DMS153 (cell line): ENCODE data around the gene SHANK1.

ENCODE experiments used
- DNase-seq: peaks from one replicate; lab custom pipeline; 2025; lab: John Stamatoyannopoulos, UW

Gene SHANK1

GRCh38 chr19:50728084-50728737 lies 8.6 kb upstream of the SHANK1 start:
- DNase-seq = no peak

GRCh38 chr19:50725911-50726230 lies 6.3 kb upstream of the SHANK1 start:
- no peak for DNase-seq

- DNase-seq = no peak
These were observed 5.8 kb upstream of the SHANK1 start for GRCh38 chr19:50725218-50725910.

- no peak for DNase-seq
These were observed 5.1 kb upstream of the SHANK1 start for GRCh38 chr19:50724522-50725217.

- DNase-seq = no peak
These were observed 4.3 kb upstream of the SHANK1 start for GRCh38 chr19:50723735-50724521.

GRCh38 chr19:50723069-50723468 lies 3.5 kb upstream of the SHANK1 start, which contains the start of gene CLEC11A:
Gene CLEC11A, plus strand, starts transcription at chr19:50723364. Its CDS starts 162 bp downstream, at chr19:50723526.
- no peak for DNase-seq

- DNase-seq = no peak
These were observed 2.8 kb upstream of the SHANK1 start for GRCh38 chr19:50722201-50723013.

GRCh38 chr19:50721441-50722137 lies 2.0 kb upstream of the SHANK1 start:
- no peak for DNase-seq

- DNase-seq = no peak
These were observed 1.3 kb upstream of the SHANK1 start for GRCh38 chr19:50720921-50721381.

- no peak for DNase-seq
These were observed 749 bp upstream of the SHANK1 start for GRCh38 chr19:50720181-50720920.

GRCh38 chr19:50719119-50719435 lies 525 bp downstream of the SHANK1 start:
- DNase-seq = no peak

- DNase-seq = no peak
These were observed 1.1 kb downstream of the SHANK1 start for GRCh38 chr19:50718255-50719118.

- no peak for DNase-seq
These were observed 1.7 kb downstream of the SHANK1 start for GRCh38 chr19:50717891-50718254.

GRCh38 chr19:50717026-50717723 lies 2.4 kb downstream of the SHANK1 start:
- DNase-seq = no peak

GRCh38 chr19:50716178-50717025 lies 3.2 kb downstream of the SHANK1 start:
- no peak for DNase-seq

GRCh38 chr19:50713556-50714236 lies 5.9 kb downstream of the SHANK1 start:
- DNase-seq = no peak

GRCh38 chr19:50712833-50713232 lies 6.8 kb downstream of the SHANK1 start:
- no peak for DNase-seq
